OCI-LY1 (cell line): Measurements from ENCODE around the gene RPL22L1.

ENCODE experiments used
- H2AFZ ChIP-seq: fragments of 200-600 bp; sonication (generic), shearing (Covaris generic); 2 replicates; pipeline ENCODE4 v1.6.0; 2014; ENCODE audit warnings: antibody characterized with exemption, mild to moderate bottlenecking, low read length
- H3F3A ChIP-seq: fragments of 200-600 bp; sonication (generic), shearing (Covaris generic); 2 replicates; pipeline ENCODE4 v1.6.0; 2014; ENCODE audit warnings: mild to moderate bottlenecking, antibody characterized with exemption, low read length, moderate library complexity; ENCODE audit not compliant: insufficient read depth
- H3K27ac ChIP-seq: fragments of 200-600 bp; sonication (generic); 2 replicates; pipeline ENCODE4 v1.5.1; 2014; ENCODE audit warnings: low read length, mixed run types, mild to moderate bottlenecking, low read depth; ENCODE audit not compliant: poor library complexity, severe bottlenecking
- H3K27me3 ChIP-seq: fragments of 200-600 bp; sonication (generic); 2 replicates; pipeline ENCODE4 v1.6.0; 2014; ENCODE audit warnings: antibody characterized with exemption, mild to moderate bottlenecking, low read length, moderate library complexity; ENCODE audit not compliant: insufficient read depth
- H3K36me3 ChIP-seq: fragments of 200-600 bp; sonication (generic); 2 replicates; pipeline ENCODE4 v1.6.1; 2014; ENCODE audit warnings: mild to moderate bottlenecking, antibody characterized with exemption, low read length, moderate library complexity, mixed read lengths; ENCODE audit not compliant: insufficient read depth
- H3K4me1 ChIP-seq: fragments of 200-600 bp; sonication (generic); 2 replicates; pipeline ENCODE4 v1.5.1; 2014; ENCODE audit warnings: mild to moderate bottlenecking, low read length, moderate library complexity; ENCODE audit not compliant: insufficient read depth, severe bottlenecking
- H3K4me2 ChIP-seq: fragments of 200-600 bp; sonication (generic), shearing (Covaris generic); 2 replicates; pipeline ENCODE4 v1.6.1; 2014; ENCODE audit warnings: low read length
- H3K4me3 ChIP-seq: fragments of 200-600 bp; sonication (generic); 2 replicates; pipeline ENCODE4 v1.5.1; 2014; ENCODE audit warnings: low read length, low read depth, mild to moderate bottlenecking, mixed read lengths; ENCODE audit not compliant: poor library complexity, severe bottlenecking
- H3K79me2 ChIP-seq: fragments of 200-600 bp; shearing (Covaris generic); 2 replicates; pipeline ENCODE4 v1.6.1; 2016; ENCODE audit warnings: mixed run types, low read length, mixed read lengths; ENCODE audit not compliant: insufficient read depth
- H3K9ac ChIP-seq: fragments of 200-600 bp; sonication (generic), shearing (Covaris generic); 2 replicates; pipeline ENCODE4 v1.6.1; 2014; ENCODE audit warnings: mild to moderate bottlenecking, low read length, mixed read lengths
- H3K9me2 ChIP-seq: fragments of 200-600 bp; sonication (generic), shearing (Covaris generic); 2 replicates; pipeline ENCODE4 v1.6.1; 2014; ENCODE audit warnings: low read depth, mild to moderate bottlenecking, low read length, mixed read lengths
- H3K9me3 ChIP-seq: fragments of 200-600 bp; shearing (Covaris generic); 2 replicates; pipeline ENCODE4 v1.6.1; 2014; ENCODE audit warnings: low read length, mixed read lengths
- H4K20me1 ChIP-seq: fragments of 200-600 bp; sonication (generic), shearing (Covaris generic); 2 replicates; pipeline ENCODE4 v1.6.0; 2016; ENCODE audit warnings: mild to moderate bottlenecking, low read length; ENCODE audit not compliant: insufficient read depth
- EZH2 ChIP-seq: fragments of 200-600 bp; sonication (generic), shearing (Covaris generic); IDR thresholded peaks from 2 replicates; pipeline ENCODE4 v1.8.0; 2017; ENCODE audit warnings: borderline replicate concordance, mixed run types, mild to moderate bottlenecking, antibody characterized with exemption, low read length, moderate library complexity, mixed read lengths
- TF ChIP-seq, protein P1 (sequence below): fragments of 200-600 bp; sonication (generic), shearing (Covaris generic); IDR thresholded peaks from 2 replicates; pipeline ENCODE4 v1.5.1; 2017; ENCODE audit warnings: mild to moderate bottlenecking, antibody characterized with exemption, low read length, moderate library complexity, mixed read lengths

The RPL22L1 gene

DNA sequence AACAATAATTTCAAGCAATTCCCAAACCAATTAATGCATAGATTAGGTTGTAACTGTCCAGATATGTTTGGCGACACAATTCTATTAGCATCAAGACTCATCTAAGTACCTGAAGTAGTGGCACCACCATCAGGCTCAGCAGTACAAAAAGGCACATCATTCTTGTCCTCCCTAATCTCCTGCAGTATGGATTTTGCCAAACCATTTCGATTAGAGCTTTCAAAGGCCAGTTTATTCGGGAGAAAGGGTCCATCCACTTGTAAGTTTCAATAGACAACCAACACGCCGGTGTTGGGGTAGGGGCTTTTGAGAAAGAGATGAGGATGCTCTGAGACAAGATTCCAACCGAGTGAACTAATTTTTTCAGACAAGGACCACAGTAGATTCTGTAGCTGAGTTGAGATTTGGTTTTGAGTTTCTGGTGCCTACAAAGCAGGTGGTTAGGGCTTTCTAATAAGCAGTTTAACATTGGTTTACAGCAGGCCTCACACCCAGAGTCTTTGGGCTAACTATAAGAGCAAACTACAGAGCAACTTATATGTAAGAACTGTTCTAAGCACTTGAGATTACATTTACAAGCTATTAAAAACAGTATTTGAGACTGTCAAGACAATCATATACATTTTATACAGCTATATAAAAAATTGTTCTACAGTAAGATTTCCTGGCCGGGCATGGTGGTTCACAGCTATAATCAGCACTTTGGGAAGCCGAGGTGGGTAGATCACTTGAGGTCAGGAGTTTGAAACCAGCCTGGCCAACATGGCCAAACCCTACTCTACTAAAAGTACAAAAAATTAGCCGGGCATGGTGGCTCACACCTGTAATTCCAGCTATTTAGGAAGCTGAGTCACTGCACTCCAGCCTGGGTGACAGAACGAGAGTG lies 4.5 kb downstream of the RPL22L1 start:
- H2AFZ ChIP-seq = no peak overlapping the region
- H3K27ac ChIP-seq = no peak overlapping the region
- peaks cover 21% of the 10 kb centered on the region for H3K79me2 ChIP-seq
- peaks cover 47% of the 10 kb centered on the region for H3K36me3 ChIP-seq
- H3K9ac ChIP-seq = no peak overlapping the region
- H4K20me1 ChIP-seq = no peaks in the 10 kb centered on the region
- no peak overlapping the region for H3K4me2 ChIP-seq
- peaks cover 7% of the 10 kb centered on the region; the same call in 1 of the 2 replicates for H3F3A ChIP-seq
- TF ChIP-seq, protein P1, sequence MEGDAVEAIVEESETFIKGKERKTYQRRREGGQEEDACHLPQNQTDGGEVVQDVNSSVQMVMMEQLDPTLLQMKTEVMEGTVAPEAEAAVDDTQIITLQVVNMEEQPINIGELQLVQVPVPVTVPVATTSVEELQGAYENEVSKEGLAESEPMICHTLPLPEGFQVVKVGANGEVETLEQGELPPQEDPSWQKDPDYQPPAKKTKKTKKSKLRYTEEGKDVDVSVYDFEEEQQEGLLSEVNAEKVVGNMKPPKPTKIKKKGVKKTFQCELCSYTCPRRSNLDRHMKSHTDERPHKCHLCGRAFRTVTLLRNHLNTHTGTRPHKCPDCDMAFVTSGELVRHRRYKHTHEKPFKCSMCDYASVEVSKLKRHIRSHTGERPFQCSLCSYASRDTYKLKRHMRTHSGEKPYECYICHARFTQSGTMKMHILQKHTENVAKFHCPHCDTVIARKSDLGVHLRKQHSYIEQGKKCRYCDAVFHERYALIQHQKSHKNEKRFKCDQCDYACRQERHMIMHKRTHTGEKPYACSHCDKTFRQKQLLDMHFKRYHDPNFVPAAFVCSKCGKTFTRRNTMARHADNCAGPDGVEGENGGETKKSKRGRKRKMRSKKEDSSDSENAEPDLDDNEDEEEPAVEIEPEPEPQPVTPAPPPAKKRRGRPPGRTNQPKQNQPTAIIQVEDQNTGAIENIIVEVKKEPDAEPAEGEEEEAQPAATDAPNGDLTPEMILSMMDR = no peak
- no peak for TF ChIP-seq EZH2
- peaks cover 23% of the 10 kb centered on the region for H3K4me1 ChIP-seq
- no peak overlapping the region for H3K4me3 ChIP-seq
- no peaks in the 10 kb centered on the region for H3K27me3 ChIP-seq
- no peaks in the 10 kb centered on the region for H3K9me3 ChIP-seq
- H3K9me2 ChIP-seq = no peaks in the 10 kb centered on the region

DNA sequence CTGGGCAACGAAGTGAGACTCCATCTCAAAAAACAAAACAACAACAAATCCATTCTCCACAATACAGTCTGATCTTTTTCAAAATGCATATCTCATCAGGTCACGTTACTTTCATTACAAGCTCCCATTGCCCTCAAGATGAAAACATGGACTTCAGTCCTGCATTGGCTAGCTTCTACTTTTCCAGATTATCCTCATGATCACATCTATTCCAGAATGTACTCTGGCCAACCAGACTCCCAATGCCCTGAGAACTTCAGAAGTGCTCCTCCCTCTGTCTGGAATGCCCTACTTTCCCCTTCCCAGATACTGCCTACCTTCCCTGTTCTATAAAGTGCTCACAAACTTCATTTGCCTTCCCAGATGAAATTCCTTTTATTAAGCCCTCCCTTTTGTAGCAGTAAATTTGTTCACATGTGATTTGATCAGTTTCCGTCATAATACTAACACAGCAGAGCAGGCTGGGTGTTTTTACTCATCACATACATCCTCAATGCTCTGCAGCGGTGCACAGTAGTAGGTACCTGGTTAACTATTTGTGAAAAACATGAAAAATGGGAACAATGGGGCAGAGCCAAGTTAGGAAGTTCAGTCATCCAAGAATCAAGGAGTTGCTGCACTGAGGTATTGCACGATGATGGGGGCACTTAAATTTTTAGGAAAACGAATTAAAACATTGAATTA lies 5.3 kb downstream of the RPL22L1 start:
- Histone ChIP-seq H3F3A (peaks cover 7% of the 10 kb centered on the region; the same call in 1 of the 2 replicates), H3K9me3 (no peaks in the 10 kb centered on the region), H3K9me2 (no peaks in the 10 kb centered on the region), H4K20me1 (no peaks in the 10 kb centered on the region), H3K4me3 (no peak overlapping the region), H3K4me2 (no peak overlapping the region), H3K27ac (no peak overlapping the region), H3K27me3 (no peaks in the 10 kb centered on the region), H2AFZ (no peak overlapping the region), H3K9ac (no peak overlapping the region), H3K4me1 (peaks cover 21% of the 10 kb centered on the region), H3K79me2 (peaks cover 19% of the 10 kb centered on the region), H3K36me3 (peaks cover 45% of the 10 kb centered on the region)
- TF ChIP-seq, protein P1 = no peak
- TF ChIP-seq EZH2 = no peak

GRCh38 chr3:170863816-170864215 lies 6.2 kb downstream of the RPL22L1 start:
- Histone ChIP-seq H3K4me2 (no peak overlapping the region), H3K9ac (no peak overlapping the region), H3K9me2 (no peaks in the 10 kb centered on the region), H3K79me2 (peaks cover 11% of the 10 kb centered on the region), H3F3A (peaks cover 7% of the 10 kb centered on the region; the same call in 1 of the 2 replicates), H3K27ac (no peak overlapping the region), H3K36me3 (peaks cover 36% of the 10 kb centered on the region), H3K9me3 (no peaks in the 10 kb centered on the region), H3K27me3 (no peaks in the 10 kb centered on the region), H4K20me1 (no peaks in the 10 kb centered on the region), H2AFZ (no peak overlapping the region), H3K4me3 (no peak overlapping the region), H3K4me1 (peaks cover 21% of the 10 kb centered on the region)
- TF ChIP-seq EZH2 = no peak
- TF ChIP-seq, protein P1 = no peak
